PFSK-1 (cell line): Measurements from ENCODE around the gene VGLL4.

ENCODE experiments used
- POLR2AphosphoS5 ChIP-seq: IDR thresholded peaks from 2 replicates; pipeline ENCODE4 v1.6.1; 2012; ENCODE audit warnings: low read depth, mild to moderate bottlenecking, control low read depth, low read length, moderate library complexity
- REST ChIP-seq, 2 experiments: IDR thresholded peaks; 2 replicates each; pipeline versions ENCODE4 v1.6.1 to v1.8.0; 2011 to 2012; ENCODE audit warnings: low read depth in 2 of 2, low read length in 2 of 2, control low read depth in 1 of 2, inconsistent platforms in 1 of 2, mild to moderate bottlenecking in 1 of 2, moderate library complexity in 1 of 2; ENCODE audit not compliant: insufficient read depth in 1 of 2

GRCh38 chr3:11601446-11602238 is 42.1 kb downstream of the VGLL4 start:
- TF ChIP-seq REST (IDR thresholded peaks at IDR 0.05; ENCODE audit: insufficient read depth in 1 of 2, low read depth in 2 of 2, low read length in 2 of 2) (no peak), POLR2AphosphoS5 (no peak)
